ENCODE data around the gene HLA-C. TPM values are rescaled to one million over a fixed set of nuclear protein-coding genes. Genes with fewer than 3 reads are reported as not detected.
A peak's percentile ranks its signal among the peaks of the same experiment; 100 is the strongest.
"Not testable (repeated sequence)": the region's sequence is repeated elsewhere in the genome, so short reads cannot be mapped to it uniquely, and the experiment has no call there.

HLA-C gene
- total and polyA plus RNA-seq, 4 experiments from 2014 or later: 1,481 to 2,914 (median 1,631) TPM

DNA sequence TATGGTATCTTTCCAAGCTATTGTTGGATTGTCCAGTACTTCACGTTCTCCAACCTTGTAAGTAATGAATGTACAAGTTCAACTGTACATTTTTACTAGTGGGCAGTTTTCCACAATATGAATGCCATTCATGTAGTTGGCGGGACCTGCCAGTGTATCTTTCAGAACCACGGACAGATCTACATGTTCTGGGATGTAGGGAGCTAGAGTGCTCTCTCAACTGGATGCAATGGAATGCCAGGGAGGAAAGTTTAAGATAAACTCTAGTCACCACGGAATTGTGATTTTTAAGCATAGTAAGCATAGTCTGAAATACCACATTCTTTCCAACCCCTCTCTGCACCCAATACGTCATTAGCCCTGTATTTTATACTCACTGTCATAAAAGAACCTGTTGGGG lies 21.5 kb upstream of the HLA-C start:
- peaks cover 16% of the 10 kb centered on the region in 2 donors for H3K27me3 Mint-ChIP-seq

DNA sequence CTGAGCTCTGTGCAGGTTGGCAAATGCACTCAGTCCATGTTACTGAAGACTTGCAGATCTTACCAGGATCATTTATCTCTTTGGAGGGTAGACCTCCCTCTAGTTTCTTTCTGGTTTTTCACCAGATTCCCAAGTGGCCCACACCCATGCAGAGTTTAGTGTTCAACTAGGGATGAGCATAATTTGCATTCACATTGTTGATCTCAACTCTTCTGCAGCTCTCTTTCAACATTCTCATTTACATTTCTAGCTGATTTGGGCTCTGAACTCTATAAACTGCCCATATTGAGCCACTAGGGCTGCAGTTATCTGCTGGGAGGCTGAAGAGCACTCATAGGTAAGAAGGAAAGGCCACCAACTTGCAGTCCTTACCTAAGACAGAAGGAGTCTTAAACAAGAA lies 17.9 kb upstream of the HLA-C start:
- no peak overlapping the region for H3K27ac ChIP-seq (ENCODE audit: low read depth, low read length)
- H3K9me3 ChIP-seq (ENCODE audit: control insufficient read depth in 1 of 2, low read length in 2 of 2): no peaks in the 10 kb centered on the region
- no peaks in the 10 kb centered on the region for H3K36me3 ChIP-seq (ENCODE audit: insufficient read depth, low read length)
- intact Hi-C loops (cut with micrococcal nuclease): no loop called here
- Mint-ChIP-seq H3K4me3 (no peak overlapping the region), H3K4me1 (peaks cover 0 to 4% (median 1%) of the 10 kb centered on the region in 4 donors), H3K36me3 (no peaks in the 10 kb centered on the region), H3K27me3 (peaks cover 11 to 13% of the 10 kb centered on the region in 2 donors), H3K27ac (no peak overlapping the region), H3K9me3 (no peaks in the 10 kb centered on the region)
- no peak overlapping the region for H3K4me3 ChIP-seq (ENCODE audit: low read length in 2 of 2)
- no peak for DNase-seq
- CTCF ChIA-PET (ENCODE audit: partially characterized antibody): interaction anchor here (1.8 kb wide), 1 partner anchor 77 kb away, joined by 4 read pairs; no protein-coding TSS in a partner anchor
- no peaks in the 10 kb centered on the region for H3K27me3 ChIP-seq (ENCODE audit: insufficient read depth, low read length)
- H3K4me1 ChIP-seq (ENCODE audit: insufficient read depth, low read length): no peaks in the 10 kb centered on the region
- POLR2A ChIA-PET (ENCODE audit: partially characterized antibody): interaction anchor here (1.1 to 1.5 kb wide), 2 partner anchors 16 to 22 kb away, joined by 3 read pairs; no protein-coding TSS in a partner anchor

More for the DNA sequence above, 21.5 kb upstream of the HLA-C start:
- no peaks in the 10 kb centered on the region for H3K4me1 ChIP-seq (ENCODE audit: insufficient read depth, low read length)
- no peaks in the 10 kb centered on the region for H3K9me3 ChIP-seq (ENCODE audit: control insufficient read depth in 1 of 2, low read length in 2 of 2)
- no peaks in the 10 kb centered on the region for H3K27me3 ChIP-seq (ENCODE audit: insufficient read depth, low read length)
- H3K4me1 Mint-ChIP-seq: peaks cover 0 to 4% (median 1%) of the 10 kb centered on the region in 4 donors
- peaks cover 0 to 10% (median 0%) of the 10 kb centered on the region in 8 donors for H3K9me3 Mint-ChIP-seq
- DNase-seq: no peak
- no peak overlapping the region for H3K27ac Mint-ChIP-seq
- no peaks in the 10 kb centered on the region for H3K36me3 ChIP-seq (ENCODE audit: insufficient read depth, low read length)
- no peak overlapping the region for H3K27ac ChIP-seq (ENCODE audit: low read depth, low read length)
- H3K4me3 Mint-ChIP-seq: no peak overlapping the region
- ChIA-PET CTCF (ENCODE audit: partially characterized antibody) (no interaction called here), POLR2A (ENCODE audit: partially characterized antibody) (interaction anchor here (1.3 to 2.8 kb wide), 2 partner anchors 15 to 59 kb away, joined by 3 to 9 read pairs; no protein-coding TSS in a partner anchor)
- intact Hi-C loops (cut with micrococcal nuclease): no loop called here
- H3K36me3 Mint-ChIP-seq: no peaks in the 10 kb centered on the region
- H3K4me3 ChIP-seq (ENCODE audit: low read length in 2 of 2): no peak overlapping the region

DNA sequence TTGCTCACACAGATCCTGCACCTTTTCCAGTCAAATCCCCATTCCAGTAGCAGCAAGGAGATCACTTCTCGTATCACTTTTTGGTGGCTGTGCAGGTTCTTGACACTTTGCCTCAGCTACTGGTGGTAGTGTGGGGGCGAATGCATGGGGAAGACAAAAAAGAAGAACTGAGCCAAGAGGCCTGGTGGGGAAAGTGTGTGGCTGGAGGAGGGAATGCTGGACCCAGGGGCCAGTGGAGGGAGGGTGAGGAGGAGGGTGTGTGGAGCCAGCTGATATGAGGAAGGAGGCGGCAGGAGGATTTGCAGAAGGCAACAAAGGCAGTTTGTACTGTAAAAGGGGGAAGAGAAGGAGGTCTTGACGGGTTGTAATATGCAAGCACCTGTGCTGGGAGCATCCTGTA lies 15.7 kb upstream of the HLA-C start:
- peaks cover 0 to 4% (median 1%) of the 10 kb centered on the region in 4 donors for H3K4me1 Mint-ChIP-seq
- CTCF ChIA-PET (ENCODE audit: partially characterized antibody): interaction anchor here (1.5 to 1.9 kb wide), 3 partner anchors 8 to 79 kb away, joined by 3 to 7 read pairs (median 3); no protein-coding TSS in a partner anchor

DNA sequence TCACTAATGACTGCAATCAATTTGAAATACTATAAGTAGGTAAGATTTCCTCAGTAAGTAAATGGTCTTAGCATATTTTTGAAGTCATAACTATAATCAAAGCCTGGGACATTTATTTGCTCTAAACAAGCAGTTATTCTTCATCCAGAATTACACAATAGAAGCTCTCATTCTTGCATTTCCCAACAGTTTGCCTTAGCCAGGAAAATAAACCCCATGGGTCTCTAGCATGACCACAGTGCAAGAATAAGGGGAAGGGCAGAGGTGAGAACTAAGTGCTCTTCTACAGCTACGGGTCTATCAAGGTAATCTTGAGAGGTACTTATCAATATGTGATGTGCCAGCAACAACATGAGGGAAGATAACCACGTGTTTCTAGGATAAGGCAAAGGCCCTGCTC lies 14.1 kb upstream of the HLA-C start:
- H3K27ac Mint-ChIP-seq: peak overlapping the region in 1 of 7 donors; percentile 47

More for the DNA sequence above, 15.7 kb upstream of the HLA-C start:
- no peaks in the 10 kb centered on the region for H3K27me3 ChIP-seq (ENCODE audit: insufficient read depth, low read length)
- no peak overlapping the region for H3K4me3 Mint-ChIP-seq
- H3K4me1 ChIP-seq (ENCODE audit: insufficient read depth, low read length): no peaks in the 10 kb centered on the region
- DNase-seq: no peak
- H3K9me3 ChIP-seq (ENCODE audit: control insufficient read depth in 1 of 2, low read length in 2 of 2): no peaks in the 10 kb centered on the region
- no peak overlapping the region for H3K27ac ChIP-seq (ENCODE audit: low read depth, low read length)
- POLR2A ChIA-PET (ENCODE audit: partially characterized antibody): interaction anchor here (0.6 to 1.8 kb wide), 3 partner anchors 18 to 91 kb away, joined by 3 to 7 read pairs (median 5); no protein-coding TSS in a partner anchor
- H3K4me3 ChIP-seq (ENCODE audit: low read length in 2 of 2): no peak overlapping the region
- intact Hi-C loops (cut with micrococcal nuclease): no loop called here
- H3K27me3 Mint-ChIP-seq: peaks cover 8 to 9% of the 10 kb centered on the region in 2 donors
- no peaks in the 10 kb centered on the region for H3K9me3 Mint-ChIP-seq
- H3K36me3 Mint-ChIP-seq: no peaks in the 10 kb centered on the region
- H3K27ac Mint-ChIP-seq: peak overlapping the region in 1 of 7 donors; percentile 26
- H3K36me3 ChIP-seq (ENCODE audit: insufficient read depth, low read length): no peaks in the 10 kb centered on the region

DNA sequence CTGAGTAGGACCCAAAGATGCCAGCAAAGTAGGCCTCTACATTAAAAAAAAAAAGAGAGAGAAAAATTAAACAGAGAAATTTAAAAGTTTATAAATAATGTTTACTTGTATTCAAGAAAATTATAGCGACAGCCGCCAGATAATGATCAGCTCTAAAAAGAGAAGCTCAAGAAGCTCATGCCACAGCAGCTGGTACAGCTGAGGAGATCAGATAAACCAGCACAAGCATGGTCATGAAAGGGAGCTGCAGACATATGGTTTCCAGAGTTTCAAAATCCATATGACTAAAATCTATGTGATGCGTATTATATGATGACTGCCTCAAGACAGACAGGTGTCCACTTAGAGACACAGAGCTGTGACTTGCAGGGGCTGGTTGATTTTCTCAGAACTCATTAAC lies 13.6 kb upstream of the HLA-C start:
- Mint-ChIP-seq H3K27me3 (peaks cover 3 to 8% of the 10 kb centered on the region in 2 donors), H3K9me3 (no peaks in the 10 kb centered on the region), H3K27ac (peak overlapping the region in 1 of 7 donors; percentile 29), H3K36me3 (no peaks in the 10 kb centered on the region), H3K4me1 (peaks cover 0 to 4% (median 1%) of the 10 kb centered on the region in 4 donors), H3K4me3 (no peak overlapping the region)
- Histone ChIP-seq H3K4me1 (ENCODE audit: insufficient read depth, low read length) (no peaks in the 10 kb centered on the region), H3K4me3 (ENCODE audit: low read length in 2 of 2) (no peak overlapping the region), H3K9me3 (ENCODE audit: control insufficient read depth in 1 of 2, low read length in 2 of 2) (no peaks in the 10 kb centered on the region), H3K27ac (ENCODE audit: low read depth, low read length) (no peak overlapping the region), H3K36me3 (ENCODE audit: insufficient read depth, low read length) (no peaks in the 10 kb centered on the region), H3K27me3 (ENCODE audit: insufficient read depth, low read length) (no peaks in the 10 kb centered on the region)
- ChIA-PET CTCF (ENCODE audit: partially characterized antibody) (interaction anchor here (0.8 to 2.1 kb wide), 2 partner anchors 27 to 57 kb away, joined by 3 to 5 read pairs; no protein-coding TSS in a partner anchor), POLR2A (ENCODE audit: partially characterized antibody) (interaction anchor here (1.0 to 1.3 kb wide), 2 partner anchors 66 to 67 kb away, joined by 3 read pairs; no protein-coding TSS in a partner anchor)
- DNase-seq: no peak
- intact Hi-C loops (cut with micrococcal nuclease): no loop called here

More for the DNA sequence above, 14.1 kb upstream of the HLA-C start:
- intact Hi-C loops (cut with micrococcal nuclease): no loop called here
- no peaks in the 10 kb centered on the region for H3K36me3 ChIP-seq (ENCODE audit: insufficient read depth, low read length)
- no peak overlapping the region for H3K4me3 ChIP-seq (ENCODE audit: low read length in 2 of 2)
- H3K4me1 Mint-ChIP-seq: peaks cover 0 to 4% (median 1%) of the 10 kb centered on the region in 4 donors
- no peaks in the 10 kb centered on the region for H3K9me3 Mint-ChIP-seq
- no peaks in the 10 kb centered on the region for H3K9me3 ChIP-seq (ENCODE audit: control insufficient read depth in 1 of 2, low read length in 2 of 2)
- H3K4me1 ChIP-seq (ENCODE audit: insufficient read depth, low read length): no peaks in the 10 kb centered on the region
- H3K27ac ChIP-seq (ENCODE audit: low read depth, low read length): no peak overlapping the region
- ChIA-PET POLR2A (ENCODE audit: partially characterized antibody) (interaction anchor here (1.0 to 1.3 kb wide), 2 partner anchors 66 to 67 kb away, joined by 3 read pairs; no protein-coding TSS in a partner anchor), CTCF (ENCODE audit: partially characterized antibody) (interaction anchor here (0.8 to 2.1 kb wide), 3 partner anchors 27 to 58 kb away, joined by 3 to 5 read pairs (median 3); no protein-coding TSS in a partner anchor)
- peaks cover 3 to 8% of the 10 kb centered on the region in 2 donors for H3K27me3 Mint-ChIP-seq
- H3K27me3 ChIP-seq (ENCODE audit: insufficient read depth, low read length): no peaks in the 10 kb centered on the region
- DNase-seq: no peak
- H3K4me3 Mint-ChIP-seq: no peak overlapping the region
- H3K36me3 Mint-ChIP-seq: no peaks in the 10 kb centered on the region

DNA sequence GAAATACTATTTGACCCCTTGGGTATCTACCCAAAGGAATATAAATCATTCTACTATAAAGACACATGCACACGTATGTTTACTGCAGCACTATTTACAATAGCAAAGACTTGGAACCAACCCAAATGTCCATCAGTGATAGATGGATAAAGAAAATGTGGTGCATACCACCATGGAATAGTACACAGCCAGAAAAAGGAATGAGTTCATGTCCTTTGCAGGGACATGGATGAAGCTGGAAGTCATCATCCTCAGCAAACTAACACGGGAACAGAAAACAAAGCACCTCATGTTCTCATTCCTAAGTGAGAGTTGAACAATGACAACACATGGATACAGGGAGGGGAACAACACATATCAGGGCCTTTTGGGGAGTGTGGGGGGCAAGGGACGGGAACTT lies 7.8 kb upstream of the HLA-C start:
- H3K27me3 ChIP-seq (ENCODE audit: insufficient read depth, low read length); H3K27ac ChIP-seq (ENCODE audit: low read depth, low read length); H3K36me3 ChIP-seq (ENCODE audit: insufficient read depth, low read length); H3K4me3 Mint-ChIP-seq; H3K4me3 ChIP-seq (ENCODE audit: low read length in 2 of 2); DNase-seq; H3K4me1 ChIP-seq (ENCODE audit: insufficient read depth, low read length); H3K4me1 Mint-ChIP-seq; H3K36me3 Mint-ChIP-seq; H3K27ac Mint-ChIP-seq; H3K9me3 Mint-ChIP-seq; intact Hi-C loops (cut with micrococcal nuclease); H3K9me3 ChIP-seq (ENCODE audit: control insufficient read depth in 1 of 2, low read length in 2 of 2): not testable (repeated sequence)
- ChIA-PET CTCF (ENCODE audit: partially characterized antibody) (interaction anchor here (1.3 kb wide), 1 partner anchor 9 kb away, joined by 3 read pairs; no protein-coding TSS in a partner anchor), POLR2A (ENCODE audit: partially characterized antibody) (interaction anchor here (1.0 kb wide), 2 partner anchors 11 to 79 kb away, joined by 3 read pairs; no protein-coding TSS in a partner anchor)
- H3K27me3 Mint-ChIP-seq: peaks cover 9 to 14% of the 10 kb centered on the region in 2 donors

Data from CD4-positive, alpha-beta memory T cell (primary cell).